Hindlimb muscle (tissue), 1 donor: Measurements from ENCODE around the gene LYST. TPM values are rescaled to one million over a fixed set of nuclear protein-coding genes. Genes with fewer than 3 reads are reported as not detected.
"Not testable (repeated sequence)": the region's sequence is repeated elsewhere in the genome, so short reads cannot be mapped to it uniquely, and the experiment has no call there.

Experiments used
- DNase-seq: peaks from one replicate; pipeline ENCODE4 v3.0.0-alpha.2; 2013
- polyA plus RNA-seq: library from polyadenylated mRNA; unstranded; fragments of 120-200 nt; gene quantifications from one replicate; pipeline ENCODE4 v1.2.1, GENCODE V29; 2013; ENCODE audit not compliant: insufficient read length

LYST gene
- polyA plus RNA-seq, 1 donor, result 5.8 TPM

DNA sequence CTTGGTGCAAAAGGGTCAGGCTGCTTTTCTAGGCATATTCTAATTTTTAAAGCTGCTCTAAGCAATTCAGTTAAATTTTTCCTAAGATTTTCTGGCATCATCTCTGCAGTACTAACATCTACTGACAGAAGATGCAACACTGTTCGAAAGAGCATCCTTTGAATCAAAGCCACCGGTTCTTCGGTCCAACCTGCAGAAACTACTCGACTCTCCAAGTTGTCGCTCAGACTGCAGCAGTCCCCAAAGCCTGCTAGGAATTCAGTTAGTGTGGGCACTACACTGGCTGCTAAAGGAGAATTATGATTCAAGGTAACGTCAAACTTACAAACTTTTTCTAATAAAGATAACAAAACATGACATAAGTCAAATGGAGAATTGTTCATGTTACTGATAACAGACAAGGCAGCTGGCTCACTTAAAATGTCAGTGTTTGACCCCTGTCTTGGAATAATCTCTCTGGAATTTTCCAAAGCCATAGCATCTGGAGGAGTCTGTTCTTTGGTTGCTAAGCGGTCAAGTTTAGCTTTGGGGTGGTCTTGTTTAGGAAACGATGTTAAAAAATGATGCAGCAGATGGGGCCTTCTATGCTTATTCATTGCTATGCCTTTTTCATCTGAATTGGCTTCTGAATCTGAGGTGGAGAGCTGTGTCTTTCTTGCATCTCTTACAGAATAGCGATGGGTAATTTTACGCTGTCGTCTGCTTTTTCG is 56.9 kb downstream of the LYST start:
- no peak for DNase-seq

DNA sequence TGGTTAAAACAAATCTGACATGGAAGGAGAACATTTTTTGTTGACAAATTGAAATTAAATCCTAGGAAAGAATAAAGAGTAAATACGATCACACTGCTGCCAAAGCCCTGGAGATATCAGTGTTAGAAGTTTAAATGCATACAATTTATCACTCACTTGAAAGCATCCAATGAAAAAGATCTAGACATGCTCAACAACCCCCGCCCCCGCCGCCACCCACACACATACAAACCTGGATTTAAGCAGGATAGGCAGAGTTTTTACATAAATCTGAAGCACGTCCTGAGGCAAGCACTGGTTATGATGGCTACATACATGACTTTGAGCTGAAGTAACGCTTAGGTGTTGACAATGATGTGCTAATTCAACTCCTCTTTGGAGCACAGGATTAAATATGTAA is 58.5 kb downstream of the LYST start:
- no peak for DNase-seq

DNA sequence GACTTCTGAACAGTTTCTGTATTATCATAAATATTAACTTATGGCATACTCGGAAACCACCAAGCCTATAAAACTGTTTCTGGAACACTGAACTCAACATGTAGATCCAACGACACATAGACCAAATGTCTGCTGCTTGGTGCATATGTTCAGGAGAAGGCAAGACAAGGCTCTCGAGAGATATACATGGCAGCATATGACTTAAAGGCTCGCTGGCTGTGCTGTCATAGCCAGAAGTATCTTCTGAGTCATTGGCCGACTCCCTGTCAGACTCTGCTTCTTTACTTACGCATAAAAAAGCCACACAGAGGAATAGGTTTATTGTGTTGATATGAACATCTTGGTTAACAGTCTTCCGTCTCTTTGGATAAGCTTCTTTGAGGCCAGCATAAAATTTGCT is 60.6 kb downstream of the LYST start:
- no peak for DNase-seq

DNA sequence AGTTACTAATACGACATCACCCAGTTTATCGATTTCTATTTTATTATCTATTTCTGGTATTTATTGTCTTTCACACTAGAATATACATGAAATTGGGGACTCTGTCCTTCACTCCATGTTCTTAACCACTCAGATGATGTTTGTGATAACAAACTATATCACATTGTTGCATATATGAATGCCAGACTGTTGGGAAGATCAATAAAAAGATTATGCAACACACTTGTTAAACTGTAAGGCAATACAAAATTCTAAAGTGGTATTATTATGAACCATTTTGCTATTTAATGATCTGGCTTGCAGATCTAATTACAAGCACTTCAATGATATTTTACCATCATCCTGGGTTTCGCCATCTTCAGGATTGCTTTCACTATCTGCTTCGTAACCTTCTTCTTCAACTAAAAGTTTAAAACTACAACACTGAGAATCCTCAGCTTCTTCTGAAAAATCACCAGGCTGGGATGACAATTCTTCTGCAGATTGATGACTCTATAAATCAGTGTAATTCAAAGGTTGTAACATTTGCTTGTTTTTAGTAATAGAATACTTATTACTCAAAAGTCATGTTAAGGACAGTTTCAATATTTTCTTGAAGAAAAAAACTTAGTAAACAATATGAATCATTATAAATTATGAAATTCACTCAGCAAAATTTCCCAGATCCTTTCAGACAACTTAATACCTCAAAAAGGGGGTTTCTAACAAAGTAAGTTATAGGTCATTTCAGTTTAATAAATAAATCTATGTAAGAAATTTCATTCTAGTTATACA is 63.9 kb downstream of the LYST start:
- DNase-seq, result no peak

DNA sequence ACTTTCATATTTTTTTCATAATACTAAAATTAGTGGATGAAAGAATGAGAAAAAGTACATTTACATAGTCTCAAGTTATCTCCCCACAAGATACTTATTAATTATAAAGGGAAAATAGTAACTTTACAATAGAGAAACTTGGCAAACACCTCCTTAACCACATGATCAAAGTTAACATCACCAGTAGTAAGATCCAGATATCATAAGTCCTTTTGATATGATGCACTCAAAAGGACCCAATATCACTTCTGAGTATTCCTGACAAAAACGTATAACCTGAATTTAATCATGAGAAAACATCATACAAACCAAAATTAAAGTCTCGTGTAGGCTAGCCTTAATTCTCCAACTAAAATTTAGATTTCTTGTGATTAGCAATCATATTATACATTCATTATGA is 67.4 kb downstream of the LYST start:
- DNase-seq, result no peak

DNA sequence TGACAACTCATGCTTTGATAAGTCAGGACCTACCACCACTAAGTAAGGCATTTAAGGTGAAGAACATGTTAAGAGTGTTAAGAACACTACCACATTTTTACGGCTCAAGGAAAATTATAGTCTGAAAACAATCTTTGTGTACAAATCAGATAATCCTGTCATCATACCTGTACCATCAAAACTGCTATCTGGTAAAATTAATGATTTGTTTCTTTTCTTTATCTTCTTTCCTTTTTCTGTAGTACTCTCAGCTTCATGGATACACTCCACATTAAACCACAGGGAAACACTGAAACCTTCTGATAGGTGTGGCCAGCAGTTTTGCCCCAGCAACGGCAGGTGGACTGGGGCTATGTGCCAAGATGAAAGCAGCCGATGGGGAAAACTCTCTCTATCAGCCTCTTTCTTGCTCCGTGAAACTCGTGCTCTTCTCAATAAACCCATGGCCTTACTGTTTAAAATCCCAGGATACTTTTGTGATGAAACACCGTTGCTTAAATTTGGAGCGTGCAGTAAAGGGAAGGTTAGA is 75.1 kb downstream of the LYST start:
- DNase-seq, result no peak

DNA sequence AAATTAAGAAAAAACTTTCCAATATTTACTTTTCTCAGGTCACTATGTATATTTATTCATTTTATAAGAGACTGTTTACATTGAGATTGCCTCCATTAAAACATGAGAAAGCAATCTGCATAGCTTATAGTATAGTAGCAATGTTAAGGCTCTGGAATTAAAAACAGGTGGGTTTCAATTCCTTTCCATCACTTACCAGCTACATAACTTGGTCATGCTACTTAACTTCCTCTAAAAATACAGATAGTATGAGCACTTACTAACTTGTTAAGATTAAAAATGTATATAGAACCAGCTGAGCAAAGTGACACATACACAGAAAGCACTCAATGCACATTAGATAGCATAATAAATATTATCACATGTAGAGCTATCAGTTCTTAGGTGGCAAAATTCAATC is 76.6 kb downstream of the LYST start:
- DNase-seq, result no peak

DNA sequence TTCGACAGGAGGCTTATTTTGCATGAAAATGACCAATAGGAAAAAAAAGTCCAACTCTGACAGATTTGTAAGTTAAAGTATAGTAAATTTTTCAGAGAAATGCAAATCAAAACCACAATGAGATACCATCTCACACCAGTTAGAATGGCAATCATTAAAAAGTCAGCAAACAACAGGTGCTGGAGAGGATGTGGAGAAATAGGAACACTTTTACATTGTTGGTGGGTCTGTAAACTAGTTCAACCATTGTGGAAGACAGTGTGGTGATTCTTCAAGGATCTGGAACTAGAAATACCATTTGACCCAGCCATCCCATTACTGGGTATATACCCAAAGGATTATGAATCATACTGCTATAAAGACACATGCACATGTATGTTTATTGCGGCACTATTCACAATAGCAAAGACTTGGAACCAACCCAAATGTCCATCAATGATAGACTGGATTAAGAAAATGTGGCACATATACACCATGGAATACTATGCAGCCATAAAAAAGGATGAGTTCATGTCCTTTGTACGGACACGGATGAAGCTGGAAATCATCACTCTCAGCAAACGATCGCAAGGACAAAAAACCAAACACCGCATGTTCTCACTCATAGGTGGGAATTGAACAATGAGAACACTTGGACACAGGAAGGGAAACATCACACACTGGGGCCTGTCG is 80.3 kb downstream of the LYST start:
- DNase-seq, result not testable (repeated sequence)

DNA sequence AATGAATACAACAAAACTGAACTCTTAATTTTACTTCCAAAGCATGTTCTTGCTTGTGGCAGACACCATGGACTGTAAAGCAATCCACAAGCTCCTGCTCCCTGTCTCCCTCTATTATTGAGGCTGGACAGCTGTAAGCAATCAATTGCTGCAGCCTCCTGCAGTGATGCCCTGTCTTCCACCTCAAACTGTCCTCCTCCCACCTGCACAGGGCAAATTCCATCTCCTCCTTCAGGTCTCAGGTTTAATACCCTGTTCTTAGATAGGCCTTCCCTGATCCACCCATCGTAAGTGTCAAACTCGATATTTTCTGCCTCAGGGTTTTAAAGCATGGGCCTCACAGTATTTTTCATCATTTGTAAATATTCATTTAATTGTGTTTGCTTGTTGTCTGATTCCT is 81.8 kb downstream of the LYST start:
- no peak for DNase-seq

DNA sequence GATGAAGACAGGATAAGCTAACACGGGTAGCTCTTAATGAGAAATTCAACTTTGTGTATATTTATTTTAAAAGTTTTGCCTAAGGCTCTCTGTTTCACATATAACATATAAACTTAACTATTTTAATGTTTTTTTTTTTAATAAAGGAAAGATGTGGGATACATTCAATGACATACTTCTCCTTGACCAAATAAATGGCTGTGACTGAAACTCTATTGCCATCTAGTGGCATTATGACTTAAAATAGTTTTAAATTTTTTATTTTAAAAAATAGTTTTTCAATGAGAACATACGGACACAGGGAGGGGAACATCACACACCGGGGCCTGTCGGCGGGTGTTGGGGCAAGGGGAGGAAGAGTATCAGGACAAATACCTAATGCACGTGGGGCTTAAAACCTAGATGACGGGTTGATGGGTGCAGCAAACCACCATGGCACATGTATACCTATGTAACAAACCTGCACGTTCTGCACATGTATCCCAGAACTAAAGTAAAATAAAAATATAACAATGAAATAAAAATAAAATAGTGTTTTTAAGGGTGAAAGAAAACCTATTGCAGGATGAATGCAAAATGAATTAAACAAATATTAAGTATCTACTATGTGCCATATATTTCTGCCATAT is 83.4 kb downstream of the LYST start:
- DNase-seq, result no peak

DNA sequence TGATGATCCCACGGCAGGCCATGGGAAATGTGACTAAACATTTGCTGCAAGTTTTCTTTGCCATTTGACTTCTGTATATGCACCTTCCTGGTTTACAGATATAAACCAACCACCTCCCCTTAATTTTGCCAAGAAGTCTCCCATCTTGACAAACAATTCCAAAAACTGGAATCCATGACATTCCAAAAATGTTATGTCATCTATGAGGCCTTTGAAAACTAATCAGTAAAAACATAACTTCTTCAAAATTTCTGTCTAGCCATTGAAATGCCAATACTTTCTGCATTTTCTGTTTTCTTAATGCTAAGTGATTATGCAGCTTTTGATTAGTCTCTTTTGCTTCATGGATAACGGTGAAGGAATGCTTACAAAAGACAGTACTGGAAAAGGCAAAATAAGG is 84.1 kb downstream of the LYST start:
- DNase-seq, result no peak

DNA sequence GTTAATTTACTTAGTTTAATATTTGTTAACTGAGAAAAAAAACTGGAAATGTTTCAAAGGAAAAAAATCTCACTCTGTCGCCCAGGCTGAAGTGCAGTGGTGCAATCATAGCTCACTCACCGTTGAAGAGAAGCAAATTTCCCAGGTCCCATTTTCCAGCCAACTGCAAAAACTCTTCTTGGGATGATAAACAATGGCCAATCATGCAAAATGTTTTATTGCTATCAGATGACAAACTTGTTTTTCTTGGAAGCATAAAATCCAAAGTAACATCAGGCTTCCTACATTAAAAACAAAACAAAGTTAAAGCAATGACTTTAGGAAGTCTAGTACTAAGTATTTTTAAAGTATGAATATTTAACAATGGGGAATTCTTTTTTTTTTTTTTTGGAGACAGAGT is 84.9 kb downstream of the LYST start:
- DNase-seq, result no peak

DNA sequence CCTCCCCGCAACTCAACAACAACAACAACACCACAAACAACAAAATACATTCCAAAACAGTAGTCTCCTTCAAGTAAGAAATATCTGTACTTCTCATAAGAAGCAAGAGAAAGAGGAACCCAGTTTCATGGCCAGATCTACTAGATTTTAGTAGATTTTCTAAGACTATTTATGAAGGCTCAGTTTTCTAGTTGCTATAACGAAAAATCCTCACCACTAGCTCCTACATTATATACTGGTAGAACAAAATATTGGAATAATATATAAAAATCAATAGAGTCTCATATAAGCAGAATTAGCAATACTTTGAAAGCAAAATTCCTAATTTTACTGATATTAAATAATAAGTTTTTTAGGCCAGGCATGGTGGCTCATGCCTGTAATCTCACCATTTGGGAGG is 86.9 kb downstream of the LYST start:
- no peak for DNase-seq

DNA sequence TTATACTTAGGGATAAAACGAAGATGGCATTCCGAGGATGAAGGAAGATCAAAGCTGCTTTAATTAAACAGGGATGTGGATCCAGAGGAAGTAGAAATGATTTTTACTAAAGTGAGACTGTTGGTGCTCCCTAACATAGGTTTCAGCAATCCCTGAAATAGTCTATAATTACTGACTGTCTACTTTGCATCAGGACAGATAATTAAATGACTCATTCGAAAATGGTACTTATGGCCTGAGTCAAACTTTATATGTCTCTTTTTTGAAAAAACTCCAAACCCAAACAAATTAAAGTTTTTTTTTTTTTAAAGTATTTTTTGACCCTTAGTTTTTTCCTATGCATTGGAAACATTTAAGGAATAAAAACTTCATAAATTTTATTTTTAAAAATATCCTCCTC is 90.3 kb downstream of the LYST start:
- no peak for DNase-seq

DNA sequence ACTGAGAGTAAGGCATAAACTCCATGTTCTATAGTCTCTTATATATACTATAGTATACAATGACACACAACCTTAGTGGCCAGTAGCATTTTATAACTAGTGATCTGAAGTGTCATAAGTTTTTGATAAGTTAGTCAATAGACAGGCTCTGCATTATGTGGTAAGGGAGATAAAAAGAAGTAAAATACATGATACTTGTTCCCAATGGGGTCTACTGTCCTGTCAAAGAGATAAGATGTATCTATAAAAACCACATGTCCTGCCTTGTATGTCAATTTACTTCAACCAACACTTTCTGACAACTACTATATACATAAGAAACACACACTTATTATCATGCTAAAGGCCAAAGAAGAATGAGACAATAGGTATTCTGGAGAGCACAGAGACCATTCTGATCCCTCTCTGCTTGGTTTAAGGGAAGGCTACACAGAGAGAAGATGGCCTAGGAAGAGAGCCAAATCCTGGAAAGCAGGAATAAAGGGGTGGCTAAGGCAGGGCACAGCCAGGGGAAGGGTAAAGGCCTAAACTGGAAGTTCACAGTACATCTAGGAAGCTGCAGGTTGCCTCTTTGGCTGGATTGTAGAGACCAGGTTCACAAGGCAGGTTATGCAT is 91.4 kb downstream of the LYST start:
- no peak for DNase-seq

DNA sequence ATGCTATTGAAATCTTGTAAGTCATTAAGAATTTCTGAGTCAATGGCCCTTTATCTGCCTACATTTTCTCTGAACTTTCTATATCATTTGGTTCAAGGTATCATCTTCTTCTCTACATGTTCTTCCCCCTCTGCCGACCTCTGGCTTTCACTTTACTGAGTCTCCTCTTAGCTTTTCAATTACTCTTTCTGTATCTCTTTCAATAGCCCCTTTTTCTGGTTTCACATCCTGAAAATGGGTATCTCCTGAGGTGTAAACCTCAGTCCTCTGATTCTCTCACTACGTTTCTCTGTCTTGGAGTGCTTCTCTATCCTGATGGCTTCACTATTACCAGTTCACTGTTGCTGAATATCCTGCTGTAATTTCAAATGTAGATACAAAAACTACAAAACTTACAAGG is 98.9 kb downstream of the LYST start:
- no peak for DNase-seq

DNA sequence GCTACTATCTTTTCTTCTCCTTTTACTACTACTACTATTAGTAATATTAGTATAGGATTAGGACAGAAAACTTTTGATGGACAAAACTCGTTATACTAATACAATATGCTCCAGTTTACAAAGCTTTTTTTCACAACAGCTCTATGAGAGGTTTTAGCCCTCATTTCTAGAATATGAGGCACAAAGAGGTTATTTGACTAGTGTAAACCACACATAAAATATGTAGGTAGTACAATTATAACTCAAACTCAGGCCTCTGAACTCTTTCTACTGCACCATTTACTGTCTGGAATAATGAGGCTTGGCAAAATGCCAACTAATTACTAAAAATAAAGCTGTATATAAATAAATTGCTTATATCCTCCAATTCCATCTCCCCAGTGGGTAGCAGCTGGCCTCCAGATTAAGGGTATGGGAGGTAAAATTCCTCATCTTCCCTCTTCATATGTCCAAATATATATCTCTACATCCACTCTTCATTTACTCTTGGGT is 99.9 kb downstream of the LYST start:
- DNase-seq, result no peak

DNA sequence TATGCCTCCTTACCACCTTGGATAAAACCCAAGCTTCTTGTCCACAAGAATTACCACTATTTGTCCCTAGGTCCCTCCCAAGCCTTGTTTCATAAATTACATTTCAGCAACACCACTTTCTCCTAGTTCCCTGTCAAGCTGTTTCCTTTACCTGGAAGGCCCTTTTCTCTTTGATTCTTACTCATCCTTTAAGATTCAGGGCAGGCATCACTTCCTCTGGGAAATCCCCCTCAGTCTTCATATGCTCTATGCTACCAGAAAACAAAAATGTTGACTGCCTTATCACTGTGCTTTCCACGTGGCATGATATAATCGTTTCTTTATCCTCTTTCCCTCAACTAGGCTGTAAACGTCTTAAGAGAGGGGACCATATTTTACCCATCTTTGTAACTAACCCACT is 102.7 kb downstream of the LYST start:
- DNase-seq, result no peak

DNA sequence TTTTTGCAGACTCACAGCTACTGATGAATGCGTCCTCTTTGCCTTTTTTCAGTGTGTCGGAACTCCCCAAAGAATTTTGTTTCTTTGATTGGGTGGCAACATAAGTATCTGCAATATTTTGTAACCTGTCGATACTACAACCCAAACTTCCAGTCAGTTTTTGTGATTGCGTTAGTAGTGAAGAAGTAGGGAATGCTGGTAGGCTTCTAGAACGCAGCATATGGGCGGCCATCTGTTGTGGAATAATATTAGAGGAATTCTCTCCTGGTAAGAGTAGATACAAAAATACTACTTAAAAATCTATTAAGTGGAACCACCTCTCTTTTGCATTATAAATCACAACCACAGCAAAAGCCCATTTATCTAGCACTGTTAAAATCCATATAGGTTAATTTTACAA is 107.4 kb downstream of the LYST start:
- no peak for DNase-seq

DNA sequence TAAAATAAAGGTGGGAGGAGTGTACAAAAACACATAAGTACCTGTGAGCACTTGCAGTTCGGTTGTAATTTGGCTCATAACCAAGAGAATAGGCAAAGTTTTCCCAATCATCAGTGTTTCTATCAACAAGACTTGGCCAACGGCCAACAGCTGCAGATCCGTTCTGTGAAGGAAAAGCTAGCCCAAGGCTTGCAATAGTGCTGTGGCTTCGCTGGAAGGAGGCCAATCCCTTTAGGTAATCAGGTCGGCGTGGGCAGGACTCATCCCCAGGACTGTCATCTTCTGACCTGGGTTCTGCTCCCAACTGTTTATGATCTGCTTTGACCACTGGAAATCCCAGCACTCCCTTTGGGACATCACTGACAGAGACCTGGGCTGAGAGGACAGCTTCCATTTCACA is 107.8 kb downstream of the LYST start:
- no peak for DNase-seq

DNA sequence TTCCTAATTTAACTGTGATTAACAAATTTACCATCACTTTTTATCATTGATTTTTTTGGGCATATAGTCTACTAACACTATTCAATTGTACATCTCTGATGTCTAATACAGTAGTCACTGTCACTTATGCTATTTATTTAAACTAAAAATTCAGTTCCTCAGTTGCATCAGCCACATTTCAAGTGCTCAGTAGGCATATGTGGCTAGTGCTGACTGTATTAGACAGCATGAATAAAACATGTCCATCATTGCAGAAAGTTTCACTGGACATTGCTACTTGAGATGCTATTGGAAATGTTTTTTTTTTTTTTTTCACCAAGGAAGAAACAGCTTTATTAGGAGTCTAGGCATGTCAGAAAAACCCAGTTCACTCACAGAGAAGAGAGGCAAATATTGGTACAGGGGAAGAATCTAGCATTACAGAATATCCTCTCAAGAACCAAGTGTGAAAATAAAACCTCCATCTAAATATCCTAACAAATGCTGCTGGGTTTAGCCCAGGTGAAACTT is 109.1 kb downstream of the LYST start:
- DNase-seq, result no peak

DNA sequence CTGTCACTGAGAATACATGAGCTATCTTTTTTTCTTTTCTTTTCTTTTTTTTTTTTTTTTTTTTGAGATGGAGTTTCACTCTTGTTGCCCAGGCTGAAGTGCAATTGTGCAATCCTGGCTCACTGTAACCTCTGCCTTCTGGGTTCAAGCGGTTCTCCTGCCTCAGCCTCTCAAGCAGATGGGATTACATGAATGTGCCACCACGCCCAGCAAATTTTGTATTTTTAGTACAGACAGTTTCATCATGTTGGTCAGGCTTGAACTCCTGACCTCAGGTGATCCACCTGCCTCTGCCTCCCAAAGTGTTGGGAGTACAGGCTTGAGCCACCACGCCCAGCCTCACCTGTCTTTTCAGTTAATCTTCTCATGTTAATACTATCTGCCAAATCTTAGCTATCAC is 112.5 kb downstream of the LYST start:
- not testable (repeated sequence) for DNase-seq
